Stimulated activated naive CD8-positive, alpha-beta T cell treated with anti-CD3 and anti-CD28 coated beads, Interleukin-15, amount 100 ng/mL, for 72 hours (primary cell): ENCODE measurements around the gene AFP.

Source experiments
- ATAC-seq: fragments of 150-1000 bp; cut with Tn5 transposase; 2 replicates; pipeline ENCODE4 v1.10.0; 2021; ENCODE audit warnings: mild to moderate bottlenecking, moderate library complexity
- DNase-seq, 2 donors: peaks; one replicate each; pipeline ENCODE4 v3.0.0; 2021 to 2022
- H3K27ac Mint-ChIP-seq, 2 donors: one replicate each; pipeline ENCODE4 v1.8.0; 2022; ENCODE audit warnings: mild to moderate bottlenecking in 2 of 2, mixed read lengths in 2 of 2, moderate library complexity in 2 of 2
- H3K27me3 Mint-ChIP-seq: one replicate; pipeline ENCODE4 v1.8.0; 2022; ENCODE audit warnings: mixed read lengths
- H3K4me1 Mint-ChIP-seq: one replicate; pipeline ENCODE4 v1.8.0; 2022; ENCODE audit warnings: mild to moderate bottlenecking, mixed read lengths
- H3K4me3 Mint-ChIP-seq, 2 donors: one replicate each; pipeline ENCODE4 v1.8.0; 2022; ENCODE audit warnings: mild to moderate bottlenecking in 2 of 2, mixed read lengths in 2 of 2, moderate library complexity in 1 of 2
- H3K9me3 Mint-ChIP-seq, 2 donors: one replicate each; pipeline ENCODE4 v1.8.0; 2022; ENCODE audit warnings: mixed read lengths in 2 of 2

The AFP gene

GRCh38 chr4:73409012-73409862 is 26.8 kb upstream of the AFP start:
- no peak overlapping the region for H3K27ac Mint-ChIP-seq
- H3K4me3 Mint-ChIP-seq = no peak overlapping the region
- no peak for ATAC-seq
- H3K4me1 Mint-ChIP-seq = no peaks in the 10 kb centered on the region
- DNase-seq = no peak
- no peaks in the 10 kb centered on the region for H3K9me3 Mint-ChIP-seq
- H3K27me3 Mint-ChIP-seq = no peaks in the 10 kb centered on the region

- Mint-ChIP-seq H3K4me1 (no peaks in the 10 kb centered on the region), H3K9me3 (no peaks in the 10 kb centered on the region), H3K27ac (no peak overlapping the region), H3K4me3 (no peak overlapping the region), H3K27me3 (no peaks in the 10 kb centered on the region)
- no peak for DNase-seq
- ATAC-seq = no peak
Observed at GRCh38 chr4:73409978-73410548, 26.0 kb upstream of the AFP start.

- no peaks in the 10 kb centered on the region for H3K27me3 Mint-ChIP-seq
- H3K4me3 Mint-ChIP-seq = no peak overlapping the region
- ATAC-seq (no peak), DNase-seq (no peak)
- H3K27ac Mint-ChIP-seq = no peak overlapping the region
- no peaks in the 10 kb centered on the region for H3K9me3 Mint-ChIP-seq
- H3K4me1 Mint-ChIP-seq = no peaks in the 10 kb centered on the region
Observed at GRCh38 chr4:73410916-73411730, 24.9 kb upstream of the AFP start.

GRCh38 chr4:73411731-73412414 is 24.1 kb upstream of the AFP start:
- H3K4me3 Mint-ChIP-seq = no peak overlapping the region
- H3K27ac Mint-ChIP-seq = no peak overlapping the region

GRCh38 chr4:73413294-73413755 is 22.7 kb upstream of the AFP start:
- DNase-seq = no peak
- Mint-ChIP-seq H3K27me3 (no peaks in the 10 kb centered on the region), H3K27ac (no peak overlapping the region), H3K4me3 (no peak overlapping the region), H3K4me1 (no peaks in the 10 kb centered on the region), H3K9me3 (no peaks in the 10 kb centered on the region)
- no peak for ATAC-seq

More at GRCh38 chr4:73411731-73412414, 24.1 kb upstream of the AFP start:
- ATAC-seq (no peak), DNase-seq (no peak)
- no peaks in the 10 kb centered on the region for H3K4me1 Mint-ChIP-seq
- H3K9me3 Mint-ChIP-seq = no peaks in the 10 kb centered on the region
- no peaks in the 10 kb centered on the region for H3K27me3 Mint-ChIP-seq

GRCh38 chr4:73414936-73415271 is 21.1 kb upstream of the AFP start:
- Mint-ChIP-seq H3K27ac (no peak overlapping the region), H3K27me3 (no peaks in the 10 kb centered on the region), H3K4me1 (no peaks in the 10 kb centered on the region), H3K9me3 (no peaks in the 10 kb centered on the region), H3K4me3 (no peak overlapping the region)
- ATAC-seq = no peak
- DNase-seq = no peak

- H3K27ac Mint-ChIP-seq = no peak overlapping the region
- DNase-seq = no peak
- H3K27me3 Mint-ChIP-seq = no peaks in the 10 kb centered on the region
- ATAC-seq = no peak
- no peaks in the 10 kb centered on the region for H3K9me3 Mint-ChIP-seq
- no peak overlapping the region for H3K4me3 Mint-ChIP-seq
- H3K4me1 Mint-ChIP-seq = no peaks in the 10 kb centered on the region
Observed at GRCh38 chr4:73415807-73416238, 20.2 kb upstream of the AFP start.

GRCh38 chr4:73416423-73417087 is 19.5 kb upstream of the AFP start:
- no peak for ATAC-seq
- no peak overlapping the region for H3K4me3 Mint-ChIP-seq
- no peaks in the 10 kb centered on the region for H3K27me3 Mint-ChIP-seq
- H3K9me3 Mint-ChIP-seq = no peaks in the 10 kb centered on the region
- DNase-seq = no peak
- H3K4me1 Mint-ChIP-seq = no peaks in the 10 kb centered on the region
- H3K27ac Mint-ChIP-seq = no peak overlapping the region

GRCh38 chr4:73417342-73417741 is 18.7 kb upstream of the AFP start:
- ATAC-seq (no peak), DNase-seq (no peak)
- no peak overlapping the region for H3K27ac Mint-ChIP-seq
- no peaks in the 10 kb centered on the region for H3K27me3 Mint-ChIP-seq
- no peak overlapping the region for H3K4me3 Mint-ChIP-seq
- no peaks in the 10 kb centered on the region for H3K4me1 Mint-ChIP-seq
- H3K9me3 Mint-ChIP-seq = no peaks in the 10 kb centered on the region

GRCh38 chr4:73417973-73418372 is 18.0 kb upstream of the AFP start:
- no peaks in the 10 kb centered on the region for H3K9me3 Mint-ChIP-seq
- ATAC-seq = no peak
- H3K4me1 Mint-ChIP-seq = no peaks in the 10 kb centered on the region
- H3K4me3 Mint-ChIP-seq = no peak overlapping the region
- H3K27ac Mint-ChIP-seq = no peak overlapping the region
- H3K27me3 Mint-ChIP-seq = no peaks in the 10 kb centered on the region
- DNase-seq = no peak

GRCh38 chr4:73418677-73419076 is 17.3 kb upstream of the AFP start:
- no peak overlapping the region for H3K4me3 Mint-ChIP-seq
- ATAC-seq = no peak
- H3K27ac Mint-ChIP-seq = no peak overlapping the region
- no peaks in the 10 kb centered on the region for H3K27me3 Mint-ChIP-seq
- no peaks in the 10 kb centered on the region for H3K4me1 Mint-ChIP-seq
- H3K9me3 Mint-ChIP-seq = no peaks in the 10 kb centered on the region
- DNase-seq = no peak

GRCh38 chr4:73419106-73420038 is 16.6 kb upstream of the AFP start:
- no peak for DNase-seq
- H3K27ac Mint-ChIP-seq = no peak overlapping the region
- ATAC-seq = no peak
- H3K4me3 Mint-ChIP-seq = no peak overlapping the region
- H3K9me3 Mint-ChIP-seq = no peaks in the 10 kb centered on the region
- no peaks in the 10 kb centered on the region for H3K4me1 Mint-ChIP-seq
- H3K27me3 Mint-ChIP-seq = no peaks in the 10 kb centered on the region

- ATAC-seq (no peak), DNase-seq (no peak)
- Mint-ChIP-seq H3K27ac (no peak overlapping the region), H3K9me3 (no peaks in the 10 kb centered on the region), H3K4me3 (no peak overlapping the region), H3K4me1 (no peaks in the 10 kb centered on the region), H3K27me3 (no peaks in the 10 kb centered on the region)
Observed at GRCh38 chr4:73420615-73421014, 15.4 kb upstream of the AFP start.

- no peak for DNase-seq
- no peaks in the 10 kb centered on the region for H3K9me3 Mint-ChIP-seq
- no peaks in the 10 kb centered on the region for H3K27me3 Mint-ChIP-seq
- no peak overlapping the region for H3K4me3 Mint-ChIP-seq
- no peak overlapping the region for H3K27ac Mint-ChIP-seq
- no peak for ATAC-seq
- H3K4me1 Mint-ChIP-seq = no peaks in the 10 kb centered on the region
Observed at GRCh38 chr4:73421708-73422457, 14.1 kb upstream of the AFP start.
